ENCODE measurements around the gene RNGTT.

The RNGTT gene

DNA sequence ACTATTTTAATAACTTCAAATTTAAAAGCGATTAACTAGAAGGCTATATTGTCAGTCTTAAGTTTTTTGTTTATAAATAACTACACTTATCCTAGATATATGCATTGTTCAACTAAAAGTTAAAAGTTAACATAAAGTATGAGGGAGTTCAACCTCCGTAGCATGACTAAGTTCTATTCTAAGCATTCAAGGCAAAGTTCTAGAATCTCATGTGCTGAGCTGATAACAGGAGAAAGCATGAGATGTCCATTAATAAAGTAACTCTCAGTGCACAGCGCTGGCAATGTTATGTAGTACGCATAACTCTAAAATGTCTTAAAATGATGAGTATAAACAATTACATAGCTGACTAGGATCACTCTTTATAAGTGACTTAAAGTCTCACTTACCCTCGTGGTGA lies 264.8 kb downstream of the RNGTT start:
- Histone ChIP-seq H3K4me1 (ENCODE audit: control insufficient read depth, insufficient read depth, low read length) (no peaks in the 10 kb centered on the region), H3K36me3 (ENCODE audit: control insufficient read depth, insufficient read depth, low read length) (no peaks in the 10 kb centered on the region), H3K9me3 (ENCODE audit: control insufficient read depth, insufficient read depth, low read length) (no peaks in the 10 kb centered on the region), H3K4me3 (ENCODE audit: low read length) (no peak overlapping the region), H3K27ac (ENCODE audit: low read length) (no peak overlapping the region), H3K27me3 (ENCODE audit: control insufficient read depth, insufficient read depth, low read length) (no peaks in the 10 kb centered on the region)
- no CpG with 5 or more reads among the region's 5 CpGs for WGBS (ENCODE audit: insufficient coverage, insufficient read length)
- no peak for DNase-seq (ENCODE audit: low read depth, low spot score)

DNA sequence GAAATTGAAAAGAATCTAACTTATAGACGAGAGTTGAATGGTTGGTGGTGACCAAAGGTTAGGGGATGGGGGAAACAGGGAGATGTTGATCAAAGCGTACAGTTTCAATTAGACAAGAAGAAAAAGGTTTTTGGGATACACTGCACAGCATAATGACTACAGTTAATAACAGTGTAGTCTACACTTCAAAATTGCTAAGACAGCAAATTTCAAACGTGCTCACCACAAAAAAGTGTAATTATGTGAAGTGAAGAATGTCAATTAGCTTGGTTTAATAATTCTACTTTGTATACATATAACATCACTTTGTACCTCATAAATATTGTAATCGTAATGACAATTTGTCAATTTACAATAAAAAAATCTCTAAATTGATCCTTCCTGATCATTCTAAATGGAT lies 267.5 kb downstream of the RNGTT start:
- Histone ChIP-seq H3K27me3 (ENCODE audit: control insufficient read depth, insufficient read depth, low read length) (no peaks in the 10 kb centered on the region), H3K36me3 (ENCODE audit: control insufficient read depth, insufficient read depth, low read length) (no peaks in the 10 kb centered on the region), H3K4me3 (ENCODE audit: low read length) (no peak overlapping the region), H3K4me1 (ENCODE audit: control insufficient read depth, insufficient read depth, low read length) (no peaks in the 10 kb centered on the region), H3K9me3 (ENCODE audit: control insufficient read depth, insufficient read depth, low read length) (no peaks in the 10 kb centered on the region), H3K27ac (ENCODE audit: low read length) (no peak overlapping the region)
- no CpG with 5 or more reads among the region's 4 CpGs for WGBS (ENCODE audit: insufficient coverage, insufficient read length)
- no peak for DNase-seq (ENCODE audit: low read depth, low spot score)

DNA sequence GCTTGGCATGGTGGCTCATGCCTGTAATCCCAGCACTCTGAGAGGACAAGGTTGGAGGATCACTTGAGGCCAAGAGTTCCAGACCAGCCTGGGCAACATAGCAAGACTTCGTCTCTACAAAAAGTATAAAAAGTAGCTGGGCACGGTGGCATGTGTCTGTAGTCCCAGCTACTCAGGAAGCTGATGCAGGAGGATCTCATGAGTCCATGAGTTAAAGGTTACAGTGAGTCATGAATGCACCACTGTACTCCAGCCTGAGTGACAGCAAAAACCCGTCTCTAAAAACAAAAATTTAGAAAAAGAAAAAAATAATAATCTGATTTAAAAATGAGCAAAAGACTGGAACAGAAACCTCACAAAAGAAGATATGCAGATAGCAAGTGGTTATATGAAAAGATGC lies 279.7 kb downstream of the RNGTT start:
- no peaks in the 10 kb centered on the region for H3K36me3 ChIP-seq (ENCODE audit: control insufficient read depth, insufficient read depth, low read length)
- no CpG with 5 or more reads among the region's 3 CpGs for WGBS (ENCODE audit: insufficient coverage, insufficient read length)

DNA sequence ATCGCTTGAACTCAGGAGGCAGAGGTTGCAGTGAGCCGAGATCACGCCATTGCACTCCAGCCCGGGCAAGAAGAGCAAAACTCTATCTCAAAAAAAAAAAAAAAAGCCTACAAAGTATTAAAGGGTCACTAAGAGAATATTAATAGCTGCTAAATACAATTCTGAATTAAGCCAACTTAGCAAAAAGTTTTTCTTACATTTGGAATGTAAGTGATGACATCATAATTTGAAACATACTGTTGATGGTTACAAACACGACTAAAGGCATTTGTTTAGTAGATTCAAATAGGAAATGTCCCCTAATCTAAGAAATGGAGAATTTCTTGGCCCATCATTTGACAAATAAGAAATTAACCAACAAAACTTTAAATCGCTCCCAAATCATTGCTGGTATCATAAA lies 282.8 kb downstream of the RNGTT start:
- Histone ChIP-seq H3K4me3 (ENCODE audit: low read length) (no peak overlapping the region), H3K4me1 (ENCODE audit: control insufficient read depth, insufficient read depth, low read length) (no peaks in the 10 kb centered on the region), H3K9me3 (ENCODE audit: control insufficient read depth, insufficient read depth, low read length) (no peaks in the 10 kb centered on the region), H3K36me3 (ENCODE audit: control insufficient read depth, insufficient read depth, low read length) (no peaks in the 10 kb centered on the region), H3K27ac (ENCODE audit: low read length) (no peak overlapping the region), H3K27me3 (ENCODE audit: control insufficient read depth, insufficient read depth, low read length) (no peaks in the 10 kb centered on the region)
- no peak for DNase-seq (ENCODE audit: low read depth, low spot score)
- WGBS (ENCODE audit: insufficient coverage, insufficient read length), result no CpG with 5 or more reads among the region's 6 CpGs

More for the DNA sequence above, 279.7 kb downstream of the RNGTT start:
- Histone ChIP-seq H3K4me1 (ENCODE audit: control insufficient read depth, insufficient read depth, low read length) (no peaks in the 10 kb centered on the region), H3K27ac (ENCODE audit: low read length) (no peak overlapping the region), H3K27me3 (ENCODE audit: control insufficient read depth, insufficient read depth, low read length) (no peaks in the 10 kb centered on the region), H3K4me3 (ENCODE audit: low read length) (no peak overlapping the region), H3K9me3 (ENCODE audit: control insufficient read depth, insufficient read depth, low read length) (no peaks in the 10 kb centered on the region)
- no peak for DNase-seq (ENCODE audit: low read depth, low spot score)

DNA sequence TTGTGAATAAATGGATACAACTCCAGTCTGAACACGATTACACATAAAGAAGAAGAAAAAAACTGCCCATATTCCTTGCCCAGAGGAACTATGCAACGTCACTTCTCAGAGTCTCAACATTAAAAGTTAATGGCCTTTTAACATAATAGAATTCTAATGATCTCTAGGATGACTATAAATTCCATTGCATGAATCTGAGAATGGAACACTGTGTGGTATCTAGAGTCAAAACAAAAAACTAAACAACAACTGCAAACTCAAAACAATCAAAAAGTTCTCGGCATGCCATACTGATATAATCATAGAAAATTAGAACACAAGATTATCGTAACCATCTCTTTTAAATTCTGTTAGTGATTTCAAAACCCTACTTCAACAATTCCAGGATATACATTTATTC lies 283.6 kb downstream of the RNGTT start:
- WGBS (ENCODE audit: insufficient coverage, insufficient read length), result 100% methylated on average over 1 of the region's 4 CpGs
- H3K4me1 ChIP-seq (ENCODE audit: control insufficient read depth, insufficient read depth, low read length), result no peaks in the 10 kb centered on the region
- no peak overlapping the region for H3K4me3 ChIP-seq (ENCODE audit: low read length)
- no peaks in the 10 kb centered on the region for H3K9me3 ChIP-seq (ENCODE audit: control insufficient read depth, insufficient read depth, low read length)
- no peak overlapping the region for H3K27ac ChIP-seq (ENCODE audit: low read length)
- DNase-seq (ENCODE audit: low read depth, low spot score), result no peak
- no peaks in the 10 kb centered on the region for H3K36me3 ChIP-seq (ENCODE audit: control insufficient read depth, insufficient read depth, low read length)
- H3K27me3 ChIP-seq (ENCODE audit: control insufficient read depth, insufficient read depth, low read length), result no peaks in the 10 kb centered on the region

DNA sequence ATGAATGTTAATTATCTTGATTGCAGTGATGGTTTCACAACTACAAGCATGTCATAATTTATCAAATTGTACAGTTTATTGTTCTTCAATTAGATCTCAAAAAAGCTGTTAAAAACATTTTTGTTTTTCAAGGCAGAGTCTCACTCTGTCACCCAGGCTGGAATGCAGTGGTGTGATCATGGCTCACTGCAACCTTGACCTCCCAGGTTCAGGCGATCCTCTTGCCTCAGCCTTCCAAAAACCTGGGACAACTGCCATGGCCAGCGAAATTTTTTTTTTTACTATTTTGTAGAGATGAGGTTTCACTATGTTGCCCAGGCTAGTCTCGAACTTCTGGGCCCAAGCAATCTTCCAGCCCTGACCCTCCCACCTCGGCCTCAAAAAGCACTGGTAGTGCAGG lies 286.1 kb downstream of the RNGTT start:
- no peak for DNase-seq (ENCODE audit: low read depth, low spot score)
- Histone ChIP-seq H3K27ac (ENCODE audit: low read length) (no peak overlapping the region), H3K4me1 (ENCODE audit: control insufficient read depth, insufficient read depth, low read length) (no peaks in the 10 kb centered on the region), H3K9me3 (ENCODE audit: control insufficient read depth, insufficient read depth, low read length) (no peaks in the 10 kb centered on the region), H3K27me3 (ENCODE audit: control insufficient read depth, insufficient read depth, low read length) (no peaks in the 10 kb centered on the region), H3K36me3 (ENCODE audit: control insufficient read depth, insufficient read depth, low read length) (no peaks in the 10 kb centered on the region), H3K4me3 (ENCODE audit: low read length) (no peak overlapping the region)
- WGBS (ENCODE audit: insufficient coverage, insufficient read length), result no CpG with 5 or more reads among the region's 4 CpGs

DNA sequence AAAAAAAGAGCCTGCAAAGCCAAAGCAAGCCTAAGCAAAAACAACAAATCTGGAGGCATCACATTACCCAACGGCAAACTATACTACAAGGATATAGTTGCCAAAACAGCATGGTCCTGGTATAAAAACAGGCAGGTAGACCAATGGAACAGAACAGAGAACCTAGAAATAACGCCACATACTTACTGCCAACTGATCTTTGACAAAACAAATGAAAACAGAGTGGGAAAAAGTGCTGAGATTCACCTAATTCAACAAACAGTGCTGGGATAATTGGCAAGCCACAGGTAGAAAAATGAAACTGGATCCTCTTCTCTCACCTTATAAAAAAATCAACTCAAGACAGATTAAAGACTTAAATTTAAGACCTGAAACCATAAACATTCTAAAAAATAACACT lies 291.8 kb downstream of the RNGTT start:
- no CpG with 5 or more reads among the region's 2 CpGs for WGBS (ENCODE audit: insufficient coverage, insufficient read length)
- no peaks in the 10 kb centered on the region for H3K9me3 ChIP-seq (ENCODE audit: control insufficient read depth, insufficient read depth, low read length)
- no peak for DNase-seq (ENCODE audit: low read depth, low spot score)
- H3K36me3 ChIP-seq (ENCODE audit: control insufficient read depth, insufficient read depth, low read length), result no peaks in the 10 kb centered on the region
- H3K27ac ChIP-seq (ENCODE audit: low read length), result no peak overlapping the region
- no peak overlapping the region for H3K4me3 ChIP-seq (ENCODE audit: low read length)
- H3K4me1 ChIP-seq (ENCODE audit: control insufficient read depth, insufficient read depth, low read length), result no peaks in the 10 kb centered on the region
- no peaks in the 10 kb centered on the region for H3K27me3 ChIP-seq (ENCODE audit: control insufficient read depth, insufficient read depth, low read length)

DNA sequence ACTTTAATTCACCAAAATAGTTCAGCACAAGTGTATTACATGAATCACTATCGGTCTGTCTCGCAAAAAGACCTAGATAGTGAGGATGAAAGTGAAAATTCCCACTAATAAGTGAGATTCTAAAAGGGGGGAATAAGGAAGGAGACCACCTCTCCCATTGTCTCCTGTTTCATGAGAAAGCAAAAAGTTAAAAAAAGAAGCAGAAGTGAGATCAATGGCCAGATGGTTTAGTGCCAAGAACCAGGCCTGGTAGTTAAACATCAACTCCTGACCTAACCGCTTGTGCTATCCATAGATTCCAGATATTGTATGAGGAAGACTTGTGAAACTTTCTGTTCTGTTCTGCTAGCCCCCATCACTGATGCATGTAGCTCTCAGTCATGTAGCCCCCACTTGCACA lies 293.0 kb downstream of the RNGTT start:
- Histone ChIP-seq H3K4me1 (ENCODE audit: control insufficient read depth, insufficient read depth, low read length) (no peaks in the 10 kb centered on the region), H3K36me3 (ENCODE audit: control insufficient read depth, insufficient read depth, low read length) (no peaks in the 10 kb centered on the region), H3K27me3 (ENCODE audit: control insufficient read depth, insufficient read depth, low read length) (no peaks in the 10 kb centered on the region), H3K9me3 (ENCODE audit: control insufficient read depth, insufficient read depth, low read length) (no peaks in the 10 kb centered on the region), H3K27ac (ENCODE audit: low read length) (no peak overlapping the region), H3K4me3 (ENCODE audit: low read length) (no peak overlapping the region)
- no CpG with 5 or more reads among the region's 3 CpGs for WGBS (ENCODE audit: insufficient coverage, insufficient read length)
- DNase-seq (ENCODE audit: low read depth, low spot score), result no peak

DNA sequence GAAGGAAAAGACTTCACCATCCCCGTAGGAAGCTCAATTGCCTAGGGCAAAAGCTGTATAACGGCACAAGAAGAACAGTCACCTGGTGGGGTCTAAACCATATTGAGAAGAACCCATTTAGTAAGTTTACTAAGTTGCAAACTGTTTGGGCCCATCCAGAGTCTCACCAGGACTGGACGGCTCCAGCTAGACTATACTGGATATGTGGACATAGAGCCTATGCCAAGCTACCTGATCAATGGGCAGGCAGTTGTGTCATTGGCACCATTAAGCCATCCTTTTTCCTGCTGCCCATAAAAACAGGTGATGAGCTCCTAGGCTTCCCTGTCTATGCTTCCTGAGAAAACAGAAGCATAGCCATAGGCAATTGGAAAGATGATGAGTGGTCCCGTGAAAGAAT lies 293.9 kb downstream of the RNGTT start:
- Histone ChIP-seq H3K36me3 (ENCODE audit: control insufficient read depth, insufficient read depth, low read length) (no peaks in the 10 kb centered on the region), H3K27ac (ENCODE audit: low read length) (no peak overlapping the region), H3K4me1 (ENCODE audit: control insufficient read depth, insufficient read depth, low read length) (no peaks in the 10 kb centered on the region), H3K27me3 (ENCODE audit: control insufficient read depth, insufficient read depth, low read length) (no peaks in the 10 kb centered on the region), H3K4me3 (ENCODE audit: low read length) (no peak overlapping the region), H3K9me3 (ENCODE audit: control insufficient read depth, insufficient read depth, low read length) (no peaks in the 10 kb centered on the region)
- no CpG with 5 or more reads among the region's 4 CpGs for WGBS (ENCODE audit: insufficient coverage, insufficient read length)
- no peak for DNase-seq (ENCODE audit: low read depth, low spot score)

DNA sequence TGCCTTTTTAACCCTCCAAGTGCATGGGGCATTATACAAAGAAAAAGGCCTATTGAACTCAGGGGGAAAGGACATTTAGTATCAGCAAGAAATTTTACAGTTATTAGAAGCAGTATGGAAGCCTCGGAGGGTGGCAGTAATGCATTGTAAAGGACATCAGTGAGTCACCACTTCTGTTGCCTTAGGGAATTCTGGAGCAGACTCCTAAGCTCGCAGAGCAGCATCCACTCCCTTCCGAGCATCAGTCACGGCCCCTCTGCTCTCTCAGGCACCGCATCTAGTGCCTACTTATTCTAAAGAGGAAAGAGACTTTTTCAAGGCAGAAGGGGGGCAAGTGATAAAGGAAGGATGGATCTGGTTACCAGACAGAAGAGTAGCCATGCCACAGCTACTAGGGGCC lies 296.5 kb downstream of the RNGTT start:
- no CpG with 5 or more reads among the region's 5 CpGs for WGBS (ENCODE audit: insufficient coverage, insufficient read length)
- Histone ChIP-seq H3K4me1 (ENCODE audit: control insufficient read depth, insufficient read depth, low read length) (no peaks in the 10 kb centered on the region), H3K27me3 (ENCODE audit: control insufficient read depth, insufficient read depth, low read length) (no peaks in the 10 kb centered on the region), H3K27ac (ENCODE audit: low read length) (no peak overlapping the region), H3K4me3 (ENCODE audit: low read length) (no peak overlapping the region), H3K9me3 (ENCODE audit: control insufficient read depth, insufficient read depth, low read length) (no peaks in the 10 kb centered on the region), H3K36me3 (ENCODE audit: control insufficient read depth, insufficient read depth, low read length) (no peaks in the 10 kb centered on the region)
- DNase-seq (ENCODE audit: low read depth, low spot score), result no peak

DNA sequence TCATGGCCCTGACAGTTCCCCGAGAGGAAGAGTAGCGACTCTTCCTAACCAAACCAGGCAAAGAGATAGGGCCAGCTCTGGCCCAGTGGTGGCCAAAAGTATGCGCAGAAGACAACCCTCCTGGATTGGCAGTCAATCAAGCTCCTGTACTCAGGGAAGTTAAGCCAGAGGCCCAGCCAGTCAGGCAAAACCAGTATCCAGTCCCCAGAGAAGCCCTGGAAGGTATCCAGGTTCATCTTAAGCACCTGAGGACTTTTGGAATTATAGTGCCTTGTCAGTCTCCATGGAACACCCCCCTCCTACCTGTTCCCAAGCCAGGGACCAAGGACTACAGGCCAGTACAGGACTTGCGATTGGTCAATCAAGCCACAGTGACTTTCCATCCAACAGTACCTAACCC lies 298.3 kb downstream of the RNGTT start:
- Histone ChIP-seq H3K9me3 (ENCODE audit: control insufficient read depth, insufficient read depth, low read length) (no peaks in the 10 kb centered on the region), H3K4me1 (ENCODE audit: control insufficient read depth, insufficient read depth, low read length) (no peaks in the 10 kb centered on the region), H3K36me3 (ENCODE audit: control insufficient read depth, insufficient read depth, low read length) (no peaks in the 10 kb centered on the region), H3K27me3 (ENCODE audit: control insufficient read depth, insufficient read depth, low read length) (no peaks in the 10 kb centered on the region), H3K27ac (ENCODE audit: low read length) (no peak overlapping the region), H3K4me3 (ENCODE audit: low read length) (no peak overlapping the region)
- DNase-seq (ENCODE audit: low read depth, low spot score), result no peak
- WGBS (ENCODE audit: insufficient coverage, insufficient read length), result no CpG with 5 or more reads among the region's 4 CpGs

All from iPS DF 6.9 (cell line).